H1 (cell line): ENCODE data around the gene PJVK.

Source experiments
- POLR2A ChIP-seq, 2 experiments: IDR thresholded peaks; 1 replicate in 1 of 2; 2 replicates in 1 of 2; pipeline ENCODE4 v1.6.1; 2011; ENCODE audit warnings: low read depth in 2 of 2, low read length in 2 of 2, mild to moderate bottlenecking in 2 of 2; ENCODE audit errors: control extremely low read depth in 1 of 2
- SP2 ChIP-seq: IDR thresholded peaks from 2 replicates; pipeline ENCODE4 v1.6.1; 2012; ENCODE audit warnings: mild to moderate bottlenecking, low read length, inconsistent platforms

DNA sequence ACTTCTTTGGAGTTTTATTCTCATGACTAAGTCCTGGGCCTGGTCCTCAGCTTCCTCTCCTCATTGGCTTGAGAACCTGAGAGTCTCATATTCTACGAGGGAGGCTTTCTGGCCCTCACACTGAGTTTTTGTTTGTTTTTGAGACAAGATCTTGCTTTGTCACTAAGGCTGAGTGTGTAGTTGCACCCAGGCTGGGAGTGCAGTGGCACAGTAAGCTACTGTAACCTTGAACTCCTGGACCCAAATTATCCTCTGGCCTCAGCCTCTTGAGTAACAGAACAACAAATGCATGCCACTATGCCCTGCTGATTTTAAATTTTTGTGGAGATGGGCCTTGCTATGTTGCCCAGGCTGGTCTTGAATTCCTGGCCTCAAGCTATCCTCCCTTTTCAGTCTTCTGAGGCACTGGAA, 22.8 kb upstream of the PJVK start:
- TF ChIP-seq POLR2A (IDR thresholded peaks at IDR 0.05; ENCODE audit: control extremely low read depth in 1 of 2, low read depth in 2 of 2, low read length in 2 of 2) (no peak), SP2 (no peak)
